OCI-LY3 (cell line): ENCODE data around the gene DUT.

Experiments
- H2AFZ ChIP-seq: fragments of 200-600, 300-600 bp; shearing (Covaris generic); 2 replicates; pipeline ENCODE4 v1.6.0; 2014; ENCODE audit warnings: antibody characterized with exemption, low read depth, low read length
- H3K27ac ChIP-seq: fragments of 200-600, 300-600 bp; sonication (generic); 2 replicates; pipeline ENCODE4 v1.5.1; 2014; ENCODE audit warnings: mild to moderate bottlenecking, low read length, moderate library complexity, mixed read lengths
- H3K27me3 ChIP-seq: fragments of 200-600, 300-600 bp; sonication (generic); 2 replicates; pipeline ENCODE4 v1.6.1; 2014; ENCODE audit warnings: low read depth, low read length, mixed read lengths
- H3K36me3 ChIP-seq: fragments of 200-600, 300-600 bp; sonication (generic); replicated peaks from 2 replicates; pipeline ENCODE3; 2014; ENCODE audit warnings: low read depth, low read length, mixed read lengths
- H3K4me1 ChIP-seq: fragments of 300-600, 200-600 bp; sonication (generic); 2 replicates; pipeline ENCODE4 v1.6.1; 2014; ENCODE audit warnings: low read length, mixed read lengths
- H3K4me2 ChIP-seq: fragments of 200-600, 300-600 bp; sonication (generic); 2 replicates; pipeline ENCODE4 v1.6.1; 2014; ENCODE audit warnings: low read length, mixed read lengths
- H3K4me3 ChIP-seq: fragments of 300-600, 200-600 bp; sonication (generic); 2 replicates; pipeline ENCODE4 v1.5.1; 2014; ENCODE audit warnings: antibody characterized with exemption, mild to moderate bottlenecking, low read length, moderate library complexity
- H3K79me2 ChIP-seq: fragments of 300-600, 200-600 bp; shearing (Covaris generic); 2 replicates; pipeline ENCODE4 v1.6.1; 2014; ENCODE audit warnings: mild to moderate bottlenecking, low read length, mixed read lengths
- H3K9ac ChIP-seq: fragments of 300-600, 200-600 bp; shearing (Covaris generic); 2 replicates; pipeline ENCODE4 v1.6.0; 2014; ENCODE audit warnings: mild to moderate bottlenecking, low read length, moderate library complexity
- H3K9me3 ChIP-seq: fragments of 200-600, 300-600 bp; shearing (Covaris generic); 2 replicates; pipeline ENCODE4 v1.6.1; 2014; ENCODE audit warnings: low read length, mixed read lengths; ENCODE audit not compliant: insufficient read depth
- H4K20me1 ChIP-seq: fragments of 200-600, 300-600 bp; sonication (generic); 2 replicates; pipeline ENCODE4 v1.6.1; 2016; ENCODE audit warnings: low read length, mixed read lengths; ENCODE audit not compliant: insufficient read depth
- EZH2phosphoT487 ChIP-seq: fragments of 200-600 bp; shearing (Covaris generic); IDR thresholded peaks from 2 replicates; pipeline ENCODE4 v1.6.1; 2018; ENCODE audit warnings: antibody characterized with exemption, mixed run types, low read depth
- TF ChIP-seq, protein P1 (sequence below): fragments of 200-600, 300-600 bp; sonication (generic); IDR thresholded peaks from 2 replicates; pipeline ENCODE4 v1.5.1; 2014; ENCODE audit warnings: antibody characterized with exemption, low read length, low read depth

DUT gene

DNA sequence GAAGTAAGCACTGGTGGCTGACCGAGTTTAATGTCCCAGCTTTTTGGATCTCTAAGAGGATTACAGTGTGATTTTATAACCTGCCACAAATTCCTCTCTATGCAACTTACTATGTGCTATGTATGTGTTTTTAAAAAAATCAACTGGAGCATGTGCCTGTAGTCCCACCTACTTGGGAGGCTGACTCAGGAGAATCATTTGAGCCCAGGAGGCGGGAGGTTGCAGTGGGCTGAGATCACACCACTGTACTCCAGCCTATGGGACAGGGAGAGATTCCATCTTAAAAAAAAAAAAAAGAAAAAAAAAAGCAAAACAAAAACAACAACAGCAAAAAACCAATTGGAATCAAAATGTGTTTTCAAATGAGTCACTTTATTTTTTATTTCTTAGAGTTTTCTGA, 29.6 kb downstream of the DUT start:
- Histone ChIP-seq H3K27ac (no peak overlapping the region), H3K36me3 (no peaks in the 10 kb centered on the region), H3K9me3 (no peaks in the 10 kb centered on the region), H3K4me3 (no peak overlapping the region), H3K9ac (no peak overlapping the region), H3K4me1 (peaks cover 10% of the 10 kb centered on the region), H3K4me2 (no peak overlapping the region), H2AFZ (no peak overlapping the region), H3K79me2 (no peaks in the 10 kb centered on the region), H4K20me1 (no peaks in the 10 kb centered on the region), H3K27me3 (no peaks in the 10 kb centered on the region)
- no peak for TF ChIP-seq EZH2phosphoT487
- TF ChIP-seq, protein P1, sequence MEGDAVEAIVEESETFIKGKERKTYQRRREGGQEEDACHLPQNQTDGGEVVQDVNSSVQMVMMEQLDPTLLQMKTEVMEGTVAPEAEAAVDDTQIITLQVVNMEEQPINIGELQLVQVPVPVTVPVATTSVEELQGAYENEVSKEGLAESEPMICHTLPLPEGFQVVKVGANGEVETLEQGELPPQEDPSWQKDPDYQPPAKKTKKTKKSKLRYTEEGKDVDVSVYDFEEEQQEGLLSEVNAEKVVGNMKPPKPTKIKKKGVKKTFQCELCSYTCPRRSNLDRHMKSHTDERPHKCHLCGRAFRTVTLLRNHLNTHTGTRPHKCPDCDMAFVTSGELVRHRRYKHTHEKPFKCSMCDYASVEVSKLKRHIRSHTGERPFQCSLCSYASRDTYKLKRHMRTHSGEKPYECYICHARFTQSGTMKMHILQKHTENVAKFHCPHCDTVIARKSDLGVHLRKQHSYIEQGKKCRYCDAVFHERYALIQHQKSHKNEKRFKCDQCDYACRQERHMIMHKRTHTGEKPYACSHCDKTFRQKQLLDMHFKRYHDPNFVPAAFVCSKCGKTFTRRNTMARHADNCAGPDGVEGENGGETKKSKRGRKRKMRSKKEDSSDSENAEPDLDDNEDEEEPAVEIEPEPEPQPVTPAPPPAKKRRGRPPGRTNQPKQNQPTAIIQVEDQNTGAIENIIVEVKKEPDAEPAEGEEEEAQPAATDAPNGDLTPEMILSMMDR: no peak

DNA sequence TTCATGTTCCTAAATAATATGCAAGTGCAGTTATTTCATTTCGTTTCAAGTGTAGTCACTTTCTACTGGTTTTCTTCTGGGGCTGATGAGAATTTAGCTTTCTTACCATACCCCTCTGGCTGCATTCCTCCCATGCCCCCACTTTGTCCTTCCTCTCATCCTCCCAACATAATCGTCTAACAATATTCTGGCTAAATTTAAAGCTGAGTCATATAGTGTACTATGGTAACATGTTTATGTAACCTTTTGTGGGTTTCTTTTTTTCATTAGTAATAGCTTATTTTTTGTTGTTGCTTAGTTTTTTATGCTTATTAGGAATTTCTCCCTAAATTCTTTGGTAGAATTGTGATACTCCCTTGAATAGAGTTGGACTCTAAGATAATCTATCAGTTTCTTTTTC, 30.5 kb downstream of the DUT start:
- H3K4me3 ChIP-seq: no peak overlapping the region
- TF ChIP-seq, protein P1: no peak
- no peak for TF ChIP-seq EZH2phosphoT487
- H4K20me1 ChIP-seq: no peaks in the 10 kb centered on the region
- H3K4me2 ChIP-seq: no peak overlapping the region
- no peaks in the 10 kb centered on the region for H3K36me3 ChIP-seq
- H3K4me1 ChIP-seq: peaks cover 10% of the 10 kb centered on the region
- no peak overlapping the region for H2AFZ ChIP-seq
- no peaks in the 10 kb centered on the region for H3K27me3 ChIP-seq
- H3K9ac ChIP-seq: no peak overlapping the region
- H3K79me2 ChIP-seq: no peaks in the 10 kb centered on the region
- H3K27ac ChIP-seq: no peak overlapping the region
- no peaks in the 10 kb centered on the region for H3K9me3 ChIP-seq

DNA sequence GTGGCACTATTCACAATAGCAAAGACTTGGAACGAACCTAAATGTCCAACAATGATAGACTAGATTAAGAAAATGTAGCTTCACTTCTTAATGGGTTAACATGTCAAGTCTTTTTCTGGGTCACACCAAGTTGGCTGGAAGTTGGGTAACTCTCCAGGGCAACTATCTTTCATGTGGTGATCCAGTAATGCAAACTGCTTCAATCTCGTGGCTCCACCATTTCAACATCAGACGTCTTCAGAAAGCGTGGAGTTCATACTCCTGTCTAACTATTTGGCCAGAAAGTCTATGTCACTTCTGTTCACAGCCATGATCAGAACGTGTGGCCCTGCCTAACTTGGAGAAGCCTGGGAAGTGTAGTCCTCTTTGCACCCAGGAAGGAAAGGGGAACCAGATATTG, 32.2 kb downstream of the DUT start:
- Histone ChIP-seq H3K4me2 (no peak overlapping the region), H4K20me1 (no peaks in the 10 kb centered on the region), H2AFZ (no peak overlapping the region), H3K4me3 (no peak overlapping the region), H3K36me3 (no peaks in the 10 kb centered on the region), H3K27ac (no peak overlapping the region), H3K4me1 (peaks cover 8% of the 10 kb centered on the region), H3K9ac (no peak overlapping the region), H3K27me3 (no peaks in the 10 kb centered on the region), H3K9me3 (no peaks in the 10 kb centered on the region), H3K79me2 (no peaks in the 10 kb centered on the region)
- no peak for TF ChIP-seq EZH2phosphoT487
- TF ChIP-seq, protein P1: no peak

- H3K9me3 ChIP-seq: no peaks in the 10 kb centered on the region
- no peaks in the 10 kb centered on the region for H3K36me3 ChIP-seq
- H3K27ac ChIP-seq: no peak overlapping the region
- no peaks in the 10 kb centered on the region for H3K27me3 ChIP-seq
- no peaks in the 10 kb centered on the region for H3K79me2 ChIP-seq
- no peak overlapping the region for H3K4me2 ChIP-seq
- no peak overlapping the region for H2AFZ ChIP-seq
- H4K20me1 ChIP-seq: no peaks in the 10 kb centered on the region
- no peaks in the 10 kb centered on the region for H3K4me1 ChIP-seq
- TF ChIP-seq EZH2phosphoT487: no peak
- TF ChIP-seq, protein P1: no peak
- H3K4me3 ChIP-seq: no peak overlapping the region
- H3K9ac ChIP-seq: no peak overlapping the region
Measured at GRCh38 chr15:48365575-48365974, 34.3 kb downstream of the DUT start.
